Parathyroid adenoma (tissue), 2 donors: ENCODE results near the gene PTGER1.

ENCODE experiments used
- H2AFZ ChIP-seq: fragments of 300-600 bp; sonication (generic); one replicate; pipeline ENCODE4 v1.7.0; 2017; ENCODE audit warnings: antibody characterized with exemption, mild to moderate bottlenecking
- H3K27ac ChIP-seq: fragments of 300-600 bp; sonication (generic); one replicate; pipeline ENCODE4 v1.7.0; 2017
- H3K27me3 ChIP-seq: fragments of 300-600 bp; sonication (generic); one replicate; pipeline ENCODE4 v1.7.0; 2017; ENCODE audit warnings: low read length; ENCODE audit not compliant: control insufficient read depth, insufficient read depth
- H3K36me3 ChIP-seq: fragments of 300-600 bp; sonication (generic); one replicate; pipeline ENCODE4 v1.7.0; 2017; ENCODE audit warnings: low read length; ENCODE audit not compliant: control insufficient read depth, insufficient read depth
- H3K4me1 ChIP-seq: fragments of 300-600 bp; sonication (generic); one replicate; pipeline ENCODE4 v1.7.0; 2017; ENCODE audit warnings: control low read depth
- H3K4me2 ChIP-seq: fragments of 300-600 bp; sonication (generic); one replicate; pipeline ENCODE4 v1.7.0; 2017; ENCODE audit warnings: low read length
- H3K4me3 ChIP-seq: fragments of 300-600 bp; sonication (generic); one replicate; pipeline ENCODE4 v1.7.0; 2017; ENCODE audit warnings: low read depth, low read length
- H3K79me2 ChIP-seq: fragments of 300-600 bp; sonication (generic); one replicate; pipeline ENCODE4 v1.7.0; 2017; ENCODE audit warnings: control low read depth
- H3K9ac ChIP-seq: fragments of 300-600 bp; sonication (generic); one replicate; pipeline ENCODE4 v1.7.0; 2017; ENCODE audit warnings: mild to moderate bottlenecking
- H3K9me3 ChIP-seq: fragments of 300-600 bp; sonication (generic); one replicate; pipeline ENCODE4 v1.7.0; 2017; ENCODE audit warnings: low read length; ENCODE audit not compliant: control insufficient read depth
- TF ChIP-seq, protein P1 (sequence below): fragments of 300-600 bp; sonication (generic); IDR thresholded peaks from one replicate; pipeline ENCODE4 v1.7.0; 2017; ENCODE audit warnings: antibody characterized with exemption, mild to moderate bottlenecking
- donor health status: primary hyperparathyroidism.

PTGER1 gene

DNA sequence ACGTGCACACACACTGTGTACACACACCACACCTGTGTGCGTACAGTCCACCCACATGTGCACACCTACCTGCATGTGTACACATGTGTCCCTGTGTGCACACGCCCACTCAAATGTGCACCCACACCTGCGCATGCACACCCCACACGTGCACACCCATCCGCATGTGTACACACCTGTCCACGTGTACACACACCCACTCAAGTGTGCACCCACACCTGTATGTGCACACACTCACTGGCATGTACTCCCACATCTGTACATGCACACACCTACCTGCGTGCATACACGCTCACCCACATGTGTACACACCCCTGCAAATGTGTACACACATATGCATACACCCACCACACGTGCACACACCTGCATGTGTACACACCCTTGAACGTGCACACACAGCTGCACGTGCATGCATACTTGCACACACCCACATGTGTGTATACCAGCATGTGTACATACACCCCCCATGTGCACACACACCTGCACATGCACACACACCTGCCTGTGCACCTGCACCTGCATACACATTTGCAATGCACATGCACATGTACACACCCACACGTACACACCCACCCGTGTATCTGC is 31.4 kb downstream of the PTGER1 start:
- H3K9ac ChIP-seq, result no peak overlapping the region
- no peaks in the 10 kb centered on the region for H3K36me3 ChIP-seq
- no peak overlapping the region for H3K4me2 ChIP-seq
- no peak overlapping the region for H3K4me3 ChIP-seq
- TF ChIP-seq, protein P1, sequence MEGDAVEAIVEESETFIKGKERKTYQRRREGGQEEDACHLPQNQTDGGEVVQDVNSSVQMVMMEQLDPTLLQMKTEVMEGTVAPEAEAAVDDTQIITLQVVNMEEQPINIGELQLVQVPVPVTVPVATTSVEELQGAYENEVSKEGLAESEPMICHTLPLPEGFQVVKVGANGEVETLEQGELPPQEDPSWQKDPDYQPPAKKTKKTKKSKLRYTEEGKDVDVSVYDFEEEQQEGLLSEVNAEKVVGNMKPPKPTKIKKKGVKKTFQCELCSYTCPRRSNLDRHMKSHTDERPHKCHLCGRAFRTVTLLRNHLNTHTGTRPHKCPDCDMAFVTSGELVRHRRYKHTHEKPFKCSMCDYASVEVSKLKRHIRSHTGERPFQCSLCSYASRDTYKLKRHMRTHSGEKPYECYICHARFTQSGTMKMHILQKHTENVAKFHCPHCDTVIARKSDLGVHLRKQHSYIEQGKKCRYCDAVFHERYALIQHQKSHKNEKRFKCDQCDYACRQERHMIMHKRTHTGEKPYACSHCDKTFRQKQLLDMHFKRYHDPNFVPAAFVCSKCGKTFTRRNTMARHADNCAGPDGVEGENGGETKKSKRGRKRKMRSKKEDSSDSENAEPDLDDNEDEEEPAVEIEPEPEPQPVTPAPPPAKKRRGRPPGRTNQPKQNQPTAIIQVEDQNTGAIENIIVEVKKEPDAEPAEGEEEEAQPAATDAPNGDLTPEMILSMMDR, result no peak
- no peaks in the 10 kb centered on the region for H3K9me3 ChIP-seq
- no peaks in the 10 kb centered on the region for H3K27me3 ChIP-seq
- H3K27ac ChIP-seq, result no peak overlapping the region
- H2AFZ ChIP-seq, result no peak overlapping the region
- H3K79me2 ChIP-seq, result peaks cover 7% of the 10 kb centered on the region
- no peaks in the 10 kb centered on the region for H3K4me1 ChIP-seq

DNA sequence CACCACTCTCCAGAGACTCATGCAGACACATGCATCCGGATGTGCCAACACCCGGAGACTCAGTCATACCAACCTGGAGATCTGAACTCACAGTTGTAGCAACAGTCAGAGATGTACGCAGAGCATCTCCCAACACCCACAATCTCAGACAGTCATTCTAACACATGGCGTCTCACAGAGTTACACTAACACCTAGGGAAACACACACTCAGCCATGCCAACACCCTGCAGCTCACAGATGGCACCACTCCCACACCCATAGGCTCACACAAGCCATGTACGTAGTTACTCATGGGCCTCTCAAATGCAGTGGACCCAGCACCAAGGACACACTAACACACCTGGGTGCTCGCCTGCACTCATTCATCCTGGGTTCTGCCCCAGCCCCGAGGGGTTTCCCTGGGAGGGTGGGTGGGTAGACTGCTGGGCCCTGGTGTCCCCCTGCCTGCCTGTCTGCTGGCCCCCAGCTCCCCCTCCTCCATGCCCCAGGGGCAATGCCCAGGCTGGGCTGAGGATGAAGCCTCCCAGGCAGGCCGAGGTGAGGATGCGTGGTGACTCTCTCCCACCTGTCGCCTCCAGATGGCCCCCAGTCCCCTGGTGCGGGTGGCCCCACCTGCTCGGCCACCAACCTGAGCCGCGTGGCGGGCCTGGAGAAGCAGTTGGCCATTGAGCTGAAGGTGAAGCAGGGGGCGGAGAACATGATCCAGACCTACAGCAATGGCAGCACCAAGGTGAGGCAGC is 32.1 kb downstream of the PTGER1 start:
- H3K27me3 ChIP-seq, result no peaks in the 10 kb centered on the region
- H3K4me2 ChIP-seq, result no peak overlapping the region
- H3K4me3 ChIP-seq, result no peak overlapping the region
- no peaks in the 10 kb centered on the region for H3K9me3 ChIP-seq
- no peak overlapping the region for H3K27ac ChIP-seq
- no peak overlapping the region for H3K9ac ChIP-seq
- no peaks in the 10 kb centered on the region for H3K4me1 ChIP-seq
- H3K79me2 ChIP-seq, result peaks cover 7% of the 10 kb centered on the region
- no peak overlapping the region for H2AFZ ChIP-seq
- no peaks in the 10 kb centered on the region for H3K36me3 ChIP-seq
- TF ChIP-seq, protein P1, result no peak

DNA sequence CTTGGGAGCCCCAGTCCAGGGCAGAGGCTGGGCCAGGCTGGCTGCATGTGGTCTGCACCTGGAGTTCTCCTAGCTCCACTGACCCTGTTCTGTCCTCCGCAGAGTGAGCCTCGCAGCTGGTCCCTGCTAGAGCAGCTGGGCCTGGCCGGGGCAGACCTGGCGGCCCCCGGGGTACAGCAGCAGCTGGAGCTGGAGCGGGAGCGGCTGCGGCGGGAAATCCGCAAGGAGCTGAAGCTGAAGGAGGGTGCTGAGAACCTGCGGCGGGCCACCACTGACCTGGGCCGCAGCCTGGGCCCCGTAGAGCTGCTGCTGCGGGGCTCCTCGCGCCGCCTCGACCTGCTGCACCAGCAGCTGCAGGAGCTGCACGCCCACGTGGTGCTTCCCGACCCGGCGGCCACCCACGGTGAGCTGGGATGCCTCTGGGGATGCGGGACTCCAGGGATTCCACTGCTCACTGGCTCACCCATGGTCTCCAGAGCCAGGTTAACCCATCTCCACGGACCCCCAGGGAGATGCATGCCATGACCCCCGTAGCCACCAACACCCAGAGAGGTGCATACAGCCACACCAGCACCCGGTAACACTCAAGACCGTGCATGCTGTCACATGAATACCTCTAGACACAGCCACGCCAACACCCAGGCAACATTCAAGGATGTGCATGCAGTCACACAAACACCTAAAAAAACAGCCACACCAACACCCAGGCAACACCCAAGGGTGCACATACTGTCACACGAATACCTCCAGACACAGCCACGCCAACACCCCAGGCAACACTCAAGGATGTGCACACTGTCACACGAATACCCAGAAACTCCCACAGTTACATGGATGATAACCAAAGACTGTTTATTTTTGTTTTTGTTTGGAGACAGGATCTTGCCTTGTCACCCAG is 33.9 kb downstream of the PTGER1 start:
- Histone ChIP-seq H3K27me3 (no peaks in the 10 kb centered on the region), H3K4me3 (no peak overlapping the region), H3K9me3 (no peaks in the 10 kb centered on the region), H3K27ac (no peak overlapping the region), H3K36me3 (no peaks in the 10 kb centered on the region), H3K4me2 (no peak overlapping the region), H2AFZ (no peak overlapping the region), H3K79me2 (peaks cover 7% of the 10 kb centered on the region), H3K4me1 (no peaks in the 10 kb centered on the region), H3K9ac (no peak overlapping the region)
- TF ChIP-seq, protein P1, result no peak

DNA sequence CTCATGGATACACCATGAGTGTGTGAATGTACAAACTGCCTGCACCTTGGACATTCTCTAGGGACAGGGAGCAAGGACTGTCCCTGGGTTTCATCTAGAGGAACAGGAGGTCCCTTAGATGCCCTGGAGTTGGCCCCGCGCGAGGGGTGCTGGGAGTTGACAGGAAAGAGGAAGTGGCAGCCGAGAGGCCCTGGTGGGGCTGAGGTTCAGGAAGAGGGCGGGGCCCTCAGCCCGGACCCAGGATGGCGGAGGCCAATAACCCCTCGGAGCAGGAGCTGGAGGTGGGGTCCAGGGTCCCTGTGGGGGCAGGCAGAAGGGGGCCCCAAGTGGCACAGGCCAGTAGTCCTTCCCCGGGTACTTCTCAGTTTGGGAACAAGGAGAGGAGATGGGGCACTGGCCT is 35.1 kb downstream of the PTGER1 start:
- Histone ChIP-seq H3K27ac (no peak overlapping the region), H3K9ac (no peak overlapping the region), H3K79me2 (peaks cover 7% of the 10 kb centered on the region), H3K36me3 (no peaks in the 10 kb centered on the region), H3K4me1 (no peaks in the 10 kb centered on the region), H3K9me3 (no peaks in the 10 kb centered on the region), H3K4me3 (no peak overlapping the region), H3K4me2 (no peak overlapping the region), H2AFZ (no peak overlapping the region), H3K27me3 (no peaks in the 10 kb centered on the region)
- TF ChIP-seq, protein P1, result no peak
